Measurements from ENCODE around the gene ELK3. TPM values are rescaled to one million over a fixed set of nuclear protein-coding genes. Genes with fewer than 3 reads are reported as not detected.

Gene ELK3
- total RNA-seq, 1 experiment from 2014 or later = 13.5 TPM

DNA sequence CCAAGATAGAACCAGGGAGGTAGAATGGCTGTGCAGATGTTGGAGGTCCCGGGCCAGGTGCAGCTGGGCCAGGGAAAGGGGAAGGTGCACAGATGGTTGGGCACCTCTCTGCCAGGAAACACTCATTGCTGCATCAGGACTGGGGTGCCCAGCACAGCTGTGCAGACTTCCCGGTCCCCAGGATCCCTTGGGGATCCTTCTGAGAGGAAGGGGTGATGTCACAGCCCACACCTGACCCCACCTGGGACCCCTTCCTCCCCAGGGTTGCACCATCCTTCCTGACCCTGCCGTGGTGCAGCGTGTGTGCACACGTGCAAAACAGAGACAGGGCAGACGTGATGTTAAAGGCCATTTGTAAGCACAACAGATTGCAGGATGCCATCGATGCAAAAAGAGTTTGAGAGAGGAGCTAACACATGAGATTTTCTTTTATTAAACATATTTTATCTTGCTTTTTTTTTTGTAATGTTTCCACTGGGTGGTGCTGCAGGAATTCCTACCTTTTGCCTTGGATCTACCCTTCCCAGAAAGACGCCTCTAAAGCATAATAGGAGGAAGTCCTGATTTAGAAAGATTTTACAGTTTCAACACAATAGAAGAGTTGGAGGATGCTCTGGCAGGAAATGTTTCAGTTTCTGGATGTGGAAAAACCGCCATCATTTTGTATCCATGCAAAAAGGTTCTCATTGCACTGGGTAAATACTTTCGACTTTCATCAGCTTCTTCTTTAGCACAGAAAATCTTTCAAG, 14.8 kb downstream of the ELK3 start:
- no peak for DNase-seq (ENCODE audit: extremely low read depth, low read depth)

GRCh38 chr12:96210376-96211055, 16.3 kb downstream of the ELK3 start:
- DNase-seq (ENCODE audit: extremely low read depth, low read depth) = no peak

GRCh38 chr12:96211988-96212387, 17.8 kb downstream of the ELK3 start:
- DNase-seq (ENCODE audit: extremely low read depth, low read depth) = no peak

DNA sequence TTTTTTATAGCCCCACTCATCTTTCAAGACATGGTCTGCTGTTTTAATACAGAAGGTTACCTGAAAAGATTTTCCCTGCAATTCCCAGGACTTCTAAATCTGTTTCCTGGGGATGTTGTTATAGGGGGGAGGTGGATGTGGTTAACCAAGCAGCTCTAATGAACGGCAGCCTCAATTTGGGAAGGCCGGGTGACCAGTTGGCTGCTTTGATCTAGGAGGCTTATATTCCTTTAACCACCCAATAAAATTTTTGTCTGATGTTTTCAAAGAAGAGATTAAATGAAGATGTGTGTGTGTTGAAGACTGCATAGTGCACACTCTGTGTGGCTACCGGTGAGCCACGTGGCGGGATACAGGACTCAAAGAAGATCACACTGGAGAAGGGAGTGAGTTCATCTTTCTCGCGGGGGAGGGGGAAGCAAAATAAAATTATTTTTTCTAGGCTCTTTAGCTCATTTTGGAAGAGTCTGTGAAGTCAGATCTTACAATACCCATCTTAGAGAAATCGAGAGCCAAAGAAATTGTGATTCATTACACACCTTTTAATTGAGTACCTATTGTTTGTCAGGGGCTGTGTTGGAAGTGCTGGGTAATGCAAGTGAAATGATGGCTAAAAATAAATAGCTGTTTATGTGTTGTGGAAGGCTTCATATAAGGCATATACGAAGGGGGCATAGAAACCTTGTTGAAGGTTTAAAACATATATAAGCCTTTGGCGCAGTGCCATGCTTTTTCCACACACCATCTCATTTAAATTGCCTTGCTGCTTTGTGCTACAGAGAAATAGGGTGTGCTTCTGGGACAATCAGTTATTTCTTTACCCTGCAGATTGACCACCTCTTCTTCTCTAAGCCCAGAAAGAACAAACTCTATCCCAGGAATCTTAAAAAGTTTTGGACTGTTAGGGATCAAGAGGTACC, 18.5 kb downstream of the ELK3 start:
- no peak for DNase-seq (ENCODE audit: extremely low read depth, low read depth)

GRCh38 chr12:96213869-96214268, 19.7 kb downstream of the ELK3 start:
- no peak for DNase-seq (ENCODE audit: extremely low read depth, low read depth)

GRCh38 chr12:96215919-96216273, 21.7 kb downstream of the ELK3 start:
- no peak for DNase-seq (ENCODE audit: extremely low read depth, low read depth)

DNA sequence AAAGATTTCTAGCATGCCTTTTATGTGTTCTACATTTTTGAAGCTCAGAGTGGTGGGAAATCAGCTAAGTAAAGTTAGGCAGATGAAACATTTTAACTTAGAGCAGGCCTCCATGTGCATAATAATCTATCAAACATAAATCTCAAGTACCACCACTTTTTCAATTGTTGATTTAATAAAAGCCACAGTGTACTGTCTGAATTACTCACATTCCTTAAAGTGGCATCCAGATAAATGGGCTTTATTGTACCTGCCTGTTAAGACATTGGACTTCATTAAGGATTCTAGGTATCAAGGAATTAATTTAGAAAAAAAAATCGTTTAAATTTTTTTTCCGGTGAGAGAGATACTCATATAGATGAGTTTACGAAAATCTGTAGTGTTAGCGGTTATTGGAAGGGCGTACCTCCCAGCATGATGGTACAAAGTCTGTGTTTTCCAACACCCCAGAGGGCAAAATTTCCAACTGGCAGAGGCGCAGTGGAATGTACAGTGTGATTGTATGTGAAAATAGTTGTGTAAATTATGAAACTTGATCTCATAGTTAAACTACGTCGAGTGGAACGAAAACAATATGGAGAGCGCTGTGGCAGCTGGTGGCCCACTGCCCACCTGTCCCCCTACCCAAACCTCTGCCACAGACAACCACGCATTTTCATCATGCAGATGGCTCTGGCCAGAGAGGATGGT, 25.0 kb downstream of the ELK3 start:
- DNase-seq (ENCODE audit: extremely low read depth, low read depth) = no peak

DNA sequence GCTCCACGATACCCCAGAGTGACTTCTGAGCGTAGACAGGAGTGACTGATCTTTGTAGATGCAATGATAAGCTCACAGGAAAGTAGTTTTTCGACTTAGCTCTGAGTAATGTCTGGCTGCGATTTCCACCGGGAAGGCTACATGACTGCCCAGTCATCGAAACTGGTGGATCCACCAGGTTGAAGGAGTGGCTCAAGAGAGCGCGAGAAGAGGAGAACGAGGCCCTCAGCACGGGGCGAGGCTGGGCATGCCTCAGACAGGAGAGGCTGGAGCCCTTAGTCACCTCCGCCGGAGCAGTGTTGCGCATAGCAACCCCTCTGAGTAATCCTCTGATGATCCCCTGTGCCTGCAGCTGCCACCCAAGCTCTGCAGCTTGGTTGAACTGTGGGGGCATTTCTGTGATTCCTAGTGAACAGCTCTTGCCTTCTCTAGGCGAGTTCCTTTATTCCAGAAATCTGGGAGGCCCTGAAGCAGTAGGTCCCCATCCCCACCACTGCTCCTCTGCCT, 25.6 kb downstream of the ELK3 start:
- peak; percentile 61 for DNase-seq (ENCODE audit: extremely low read depth, low read depth)

GRCh38 chr12:96220902-96221301, 26.7 kb downstream of the ELK3 start:
- no peak for DNase-seq (ENCODE audit: extremely low read depth, low read depth)

DNA sequence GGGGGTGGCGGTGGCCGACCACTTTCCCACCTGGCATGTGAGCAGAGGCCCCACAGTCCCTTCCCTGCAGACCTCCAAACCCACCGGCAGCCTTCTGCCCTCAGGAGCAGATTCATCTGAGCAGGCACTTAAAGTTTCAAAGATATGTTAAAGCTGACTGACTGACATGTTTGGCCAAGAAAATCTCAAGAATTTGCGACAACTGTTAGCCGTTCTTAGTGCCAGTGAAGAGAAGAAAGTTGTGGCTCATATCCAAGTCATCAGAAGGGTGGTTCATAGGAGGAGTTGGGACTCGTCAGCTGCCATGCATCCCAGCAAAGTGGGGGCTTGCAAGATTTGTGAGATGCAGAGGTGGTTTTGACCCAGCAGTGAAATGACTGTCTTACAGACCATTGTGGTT, 27.2 kb downstream of the ELK3 start:
- no peak for DNase-seq (ENCODE audit: extremely low read depth, low read depth)

GRCh38 chr12:96223411-96224218, 29.4 kb downstream of the ELK3 start:
- DNase-seq (ENCODE audit: extremely low read depth, low read depth) = no peak

DNA sequence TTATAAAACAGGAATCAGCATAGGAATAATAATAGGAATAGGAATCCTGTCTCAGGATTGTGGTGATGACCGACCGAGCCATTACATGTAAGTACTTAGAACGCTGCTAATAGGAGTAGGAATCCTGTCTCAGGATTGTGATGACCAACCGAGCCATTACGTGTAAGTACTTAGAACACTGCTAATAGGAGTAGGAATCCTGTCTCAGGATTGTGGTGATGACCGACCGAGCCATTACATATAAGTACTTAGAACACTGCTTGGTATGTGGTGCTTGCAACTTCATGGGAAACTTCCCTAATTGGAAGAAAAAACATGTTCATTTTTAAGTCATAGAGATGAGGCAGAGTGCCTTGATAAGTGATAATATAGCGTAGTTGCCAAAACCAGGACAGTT, 30.0 kb downstream of the ELK3 start:
- no peak for DNase-seq (ENCODE audit: extremely low read depth, low read depth)

DNA sequence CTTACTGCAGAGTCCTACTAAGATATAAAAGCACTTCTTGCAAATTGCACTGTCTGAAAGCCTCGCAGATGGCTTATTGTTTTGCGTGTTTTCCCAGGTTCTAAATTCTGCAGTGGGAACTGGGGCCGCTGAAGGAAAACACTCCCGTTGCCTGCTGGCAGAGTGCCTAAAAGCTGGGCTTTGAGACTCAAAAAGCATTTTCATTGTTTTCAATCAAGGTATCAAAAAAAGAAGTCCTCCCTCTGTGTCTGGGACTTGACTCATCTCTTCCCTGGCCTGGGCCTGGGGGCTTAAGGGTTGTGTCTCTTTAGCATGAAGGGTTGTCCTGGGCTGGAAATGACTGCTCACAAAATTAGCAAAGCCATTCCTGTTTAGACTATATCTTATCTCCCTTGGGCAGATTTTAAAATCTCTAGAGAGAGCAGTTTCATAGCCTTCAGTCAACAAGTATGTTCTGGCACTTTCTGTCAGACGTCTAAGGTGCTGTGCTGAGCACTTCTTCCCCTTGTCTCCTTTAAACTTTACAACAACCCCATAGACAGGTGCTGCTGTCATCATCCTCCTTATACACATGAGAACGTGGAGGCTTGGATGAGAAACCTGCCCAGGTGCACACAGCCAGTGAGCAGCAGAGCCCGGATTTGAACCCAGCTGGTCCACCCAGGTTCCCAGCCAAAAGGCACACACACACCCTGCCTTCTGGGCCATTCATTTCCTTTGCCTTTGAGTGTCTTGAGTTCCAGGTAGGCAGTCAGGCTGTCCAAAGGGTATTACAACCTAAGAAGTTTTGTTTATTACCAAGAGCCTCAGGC, 31.1 kb downstream of the ELK3 start:
- DNase-seq (ENCODE audit: extremely low read depth, low read depth) = no peak

DNA sequence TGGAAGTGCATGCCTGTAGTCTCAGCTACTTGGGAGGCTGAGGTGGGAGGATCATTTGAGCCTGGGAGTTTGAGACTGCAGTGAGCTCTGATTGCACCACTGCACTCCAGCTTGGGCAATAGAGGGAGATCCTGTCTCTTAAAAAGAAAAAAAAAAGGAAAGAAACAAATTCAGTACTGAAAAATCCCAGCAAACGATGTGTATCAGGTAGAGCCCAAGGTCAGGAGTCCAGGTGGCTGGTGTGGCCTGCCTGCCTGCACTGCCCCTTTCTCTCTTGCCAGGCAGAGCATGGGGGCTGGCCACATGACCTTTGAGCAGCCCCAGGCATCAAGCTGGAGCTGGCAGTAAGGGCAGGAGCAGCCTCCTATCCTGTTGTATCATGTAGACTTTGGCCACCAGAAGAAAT, 31.8 kb downstream of the ELK3 start:
- no peak for DNase-seq (ENCODE audit: extremely low read depth, low read depth)

- DNase-seq (ENCODE audit: extremely low read depth, low read depth) = no peak
These were observed 32.2 kb downstream of the ELK3 start for GRCh38 chr12:96226401-96226800.

DNA sequence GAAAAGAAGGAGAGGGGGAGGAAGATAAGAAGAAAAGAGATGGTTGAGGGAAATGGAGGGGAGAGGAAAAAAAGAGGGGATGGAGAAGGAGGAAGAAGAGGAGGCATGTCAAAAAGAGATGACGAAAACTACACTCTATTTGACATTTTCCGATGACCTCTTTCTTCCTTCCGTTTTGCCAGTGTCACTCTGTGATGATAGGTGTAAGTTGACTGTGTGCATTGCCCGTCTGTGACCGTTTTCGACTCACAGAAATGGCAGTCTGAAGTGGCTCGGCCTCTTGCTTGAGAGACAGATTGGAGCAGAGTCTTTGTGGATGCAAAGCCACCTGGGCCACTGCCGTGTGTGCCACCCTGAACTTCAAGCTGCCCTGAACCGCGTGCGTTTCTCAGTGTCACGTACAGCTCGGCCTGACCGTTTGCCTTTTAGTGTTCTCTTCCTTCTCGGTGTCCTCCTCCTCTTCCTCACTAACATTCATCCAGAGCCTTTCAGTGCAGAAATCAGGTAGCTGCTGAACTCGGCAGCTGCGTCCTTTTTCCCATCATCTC, 32.7 kb downstream of the ELK3 start:
- no peak for DNase-seq (ENCODE audit: extremely low read depth, low read depth)

DNA sequence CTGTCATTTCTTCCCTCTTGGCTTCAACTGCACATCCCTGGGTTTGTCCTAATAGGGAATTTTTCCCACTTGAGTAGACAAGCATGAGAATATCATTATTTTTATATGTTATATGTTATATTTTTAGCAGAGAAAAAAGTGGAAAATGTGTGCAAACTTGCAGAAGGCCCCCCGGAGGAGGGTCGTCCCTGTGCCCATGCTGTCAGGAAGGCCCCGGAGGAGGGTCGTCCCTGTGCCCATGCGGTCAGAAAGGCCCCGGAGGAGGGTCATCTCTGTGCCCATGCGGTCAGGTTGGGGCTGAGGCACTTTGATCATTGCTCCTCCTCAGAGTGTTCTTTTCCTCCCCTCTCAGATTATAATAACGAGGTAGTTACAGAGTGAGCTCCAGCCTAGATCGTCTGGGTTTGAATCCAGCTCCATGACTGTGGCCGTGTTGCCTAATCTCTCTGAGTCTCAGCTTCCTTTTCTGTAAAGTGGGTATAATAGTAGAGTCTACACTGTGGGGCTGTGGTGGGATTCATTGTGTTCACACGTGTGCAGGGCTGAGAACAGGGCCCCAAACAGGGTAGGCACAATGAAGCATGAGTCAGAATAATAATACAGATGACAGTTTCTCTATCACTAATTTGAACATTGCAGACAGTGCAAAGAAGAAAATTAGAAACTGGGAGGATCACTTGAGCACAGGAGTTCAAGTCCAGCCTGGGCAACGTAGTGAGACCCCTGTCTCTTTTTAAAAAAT, 33.4 kb downstream of the ELK3 start:
- DNase-seq (ENCODE audit: extremely low read depth, low read depth) = no peak
